HL-60 (cell line): ENCODE measurements around the gene NDC1.

ENCODE experiments used
- DNase-seq, 2 experiments: peaks; one replicate each; pipeline ENCODE4 v3.0.0-alpha.2; 2010 to 2020; ENCODE audit warnings: low read depth in 1 of 2, low spot score in 1 of 2
- H3K27ac ChIP-seq: fragments of 250-450 bp; sonication (Bioruptor Pico); replicated peaks from 2 replicates; pipeline ENCODE4 v1.5.1; 2020; ENCODE audit warnings: mild to moderate bottlenecking, moderate library complexity
- H3K27me3 ChIP-seq: fragments of 250-450 bp; sonication (Bioruptor Pico); 2 replicates; pipeline ENCODE4 v1.5.1; 2021; ENCODE audit warnings: mild to moderate bottlenecking, moderate library complexity; ENCODE audit not compliant: insufficient read depth, poor library complexity, severe bottlenecking
- H3K4me3 ChIP-seq: replicated peaks from 2 replicates; pipeline ENCODE4 v1.5.1; 2011; ENCODE audit warnings: mild to moderate bottlenecking, control low read depth, low read length; ENCODE audit not compliant: insufficient read depth
- GABPA ChIP-seq: IDR thresholded peaks from 2 replicates; pipeline ENCODE4 v1.6.1; 2012; ENCODE audit warnings: low read depth
- POLR2AphosphoS5 ChIP-seq: IDR thresholded peaks from 2 replicates; pipeline ENCODE4 v1.6.1; 2012; ENCODE audit warnings: low read depth
- SPI1 ChIP-seq: IDR thresholded peaks from 2 replicates; pipeline ENCODE4 v1.6.1; 2012; ENCODE audit warnings: low read depth, mild to moderate bottlenecking, borderline replicate concordance
- TF ChIP-seq, protein P1 (sequence below): IDR thresholded peaks from one replicate; pipeline ENCODE4 v1.5.1; 2011; ENCODE audit warnings: low read length, control low read depth, inconsistent platforms; ENCODE audit not compliant: insufficient read depth
- TF ChIP-seq, protein P2 (sequence below): IDR thresholded peaks from 2 replicates; pipeline ENCODE4 v1.6.1; 2012; ENCODE audit warnings: low read depth; ENCODE audit not compliant: insufficient replicate concordance

The NDC1 gene

DNA sequence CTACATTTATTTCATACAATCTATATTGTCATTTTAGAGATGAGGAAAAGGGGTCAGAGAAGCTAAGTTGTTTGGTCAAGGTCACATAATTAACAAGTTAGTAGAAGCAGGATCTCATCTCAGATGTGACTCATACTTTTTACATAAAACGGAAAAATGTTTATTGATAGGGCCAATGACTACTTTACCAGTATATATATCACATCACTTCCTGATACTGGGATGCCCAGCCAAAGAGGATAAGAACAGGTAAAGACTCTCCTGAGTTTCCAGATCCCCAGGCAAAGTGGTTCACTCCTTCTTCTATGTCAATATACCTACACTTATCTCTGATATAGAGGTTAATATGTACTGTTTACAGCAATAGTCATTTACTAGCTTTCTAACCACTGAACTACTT is 30.5 kb upstream of the NDC1 start:
- Histone ChIP-seq H3K27me3 (no peaks in the 10 kb centered on the region), H3K4me3 (no peak overlapping the region), H3K27ac (no peak overlapping the region)
- TF ChIP-seq, protein P1, sequence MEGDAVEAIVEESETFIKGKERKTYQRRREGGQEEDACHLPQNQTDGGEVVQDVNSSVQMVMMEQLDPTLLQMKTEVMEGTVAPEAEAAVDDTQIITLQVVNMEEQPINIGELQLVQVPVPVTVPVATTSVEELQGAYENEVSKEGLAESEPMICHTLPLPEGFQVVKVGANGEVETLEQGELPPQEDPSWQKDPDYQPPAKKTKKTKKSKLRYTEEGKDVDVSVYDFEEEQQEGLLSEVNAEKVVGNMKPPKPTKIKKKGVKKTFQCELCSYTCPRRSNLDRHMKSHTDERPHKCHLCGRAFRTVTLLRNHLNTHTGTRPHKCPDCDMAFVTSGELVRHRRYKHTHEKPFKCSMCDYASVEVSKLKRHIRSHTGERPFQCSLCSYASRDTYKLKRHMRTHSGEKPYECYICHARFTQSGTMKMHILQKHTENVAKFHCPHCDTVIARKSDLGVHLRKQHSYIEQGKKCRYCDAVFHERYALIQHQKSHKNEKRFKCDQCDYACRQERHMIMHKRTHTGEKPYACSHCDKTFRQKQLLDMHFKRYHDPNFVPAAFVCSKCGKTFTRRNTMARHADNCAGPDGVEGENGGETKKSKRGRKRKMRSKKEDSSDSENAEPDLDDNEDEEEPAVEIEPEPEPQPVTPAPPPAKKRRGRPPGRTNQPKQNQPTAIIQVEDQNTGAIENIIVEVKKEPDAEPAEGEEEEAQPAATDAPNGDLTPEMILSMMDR = no peak
- TF ChIP-seq POLR2AphosphoS5 (no peak), GABPA (no peak), SPI1 (no peak)
- TF ChIP-seq, protein P2, sequence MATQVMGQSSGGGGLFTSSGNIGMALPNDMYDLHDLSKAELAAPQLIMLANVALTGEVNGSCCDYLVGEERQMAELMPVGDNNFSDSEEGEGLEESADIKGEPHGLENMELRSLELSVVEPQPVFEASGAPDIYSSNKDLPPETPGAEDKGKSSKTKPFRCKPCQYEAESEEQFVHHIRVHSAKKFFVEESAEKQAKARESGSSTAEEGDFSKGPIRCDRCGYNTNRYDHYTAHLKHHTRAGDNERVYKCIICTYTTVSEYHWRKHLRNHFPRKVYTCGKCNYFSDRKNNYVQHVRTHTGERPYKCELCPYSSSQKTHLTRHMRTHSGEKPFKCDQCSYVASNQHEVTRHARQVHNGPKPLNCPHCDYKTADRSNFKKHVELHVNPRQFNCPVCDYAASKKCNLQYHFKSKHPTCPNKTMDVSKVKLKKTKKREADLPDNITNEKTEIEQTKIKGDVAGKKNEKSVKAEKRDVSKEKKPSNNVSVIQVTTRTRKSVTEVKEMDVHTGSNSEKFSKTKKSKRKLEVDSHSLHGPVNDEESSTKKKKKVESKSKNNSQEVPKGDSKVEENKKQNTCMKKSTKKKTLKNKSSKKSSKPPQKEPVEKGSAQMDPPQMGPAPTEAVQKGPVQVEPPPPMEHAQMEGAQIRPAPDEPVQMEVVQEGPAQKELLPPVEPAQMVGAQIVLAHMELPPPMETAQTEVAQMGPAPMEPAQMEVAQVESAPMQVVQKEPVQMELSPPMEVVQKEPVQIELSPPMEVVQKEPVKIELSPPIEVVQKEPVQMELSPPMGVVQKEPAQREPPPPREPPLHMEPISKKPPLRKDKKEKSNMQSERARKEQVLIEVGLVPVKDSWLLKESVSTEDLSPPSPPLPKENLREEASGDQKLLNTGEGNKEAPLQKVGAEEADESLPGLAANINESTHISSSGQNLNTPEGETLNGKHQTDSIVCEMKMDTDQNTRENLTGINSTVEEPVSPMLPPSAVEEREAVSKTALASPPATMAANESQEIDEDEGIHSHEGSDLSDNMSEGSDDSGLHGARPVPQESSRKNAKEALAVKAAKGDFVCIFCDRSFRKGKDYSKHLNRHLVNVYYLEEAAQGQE = no peak
- DNase-seq = no peak

DNA sequence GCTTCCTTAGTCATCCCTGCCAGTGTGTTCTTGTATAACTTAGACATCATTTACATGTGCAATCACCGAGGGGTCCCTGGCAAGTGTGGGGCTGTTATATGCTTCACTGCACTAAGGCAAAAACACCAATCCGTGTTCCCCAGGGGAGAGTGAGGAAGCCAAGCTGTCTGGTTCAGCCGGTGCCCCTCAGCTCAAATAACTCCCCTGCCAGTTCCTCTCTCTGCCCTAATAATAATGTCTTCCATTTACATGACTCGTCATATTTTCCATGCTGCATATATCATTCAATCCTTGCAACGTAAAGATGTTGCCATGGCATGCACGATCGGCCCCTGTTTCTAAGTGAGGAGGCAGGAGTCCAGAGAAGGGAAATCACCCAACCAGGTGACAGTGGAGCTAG is 24.4 kb upstream of the NDC1 start:
- TF ChIP-seq SPI1 (no peak), POLR2AphosphoS5 (no peak)
- no peaks in the 10 kb centered on the region for H3K27me3 ChIP-seq
- DNase-seq = no peak
- H3K27ac ChIP-seq = no peak overlapping the region
- no peak overlapping the region for H3K4me3 ChIP-seq

DNA sequence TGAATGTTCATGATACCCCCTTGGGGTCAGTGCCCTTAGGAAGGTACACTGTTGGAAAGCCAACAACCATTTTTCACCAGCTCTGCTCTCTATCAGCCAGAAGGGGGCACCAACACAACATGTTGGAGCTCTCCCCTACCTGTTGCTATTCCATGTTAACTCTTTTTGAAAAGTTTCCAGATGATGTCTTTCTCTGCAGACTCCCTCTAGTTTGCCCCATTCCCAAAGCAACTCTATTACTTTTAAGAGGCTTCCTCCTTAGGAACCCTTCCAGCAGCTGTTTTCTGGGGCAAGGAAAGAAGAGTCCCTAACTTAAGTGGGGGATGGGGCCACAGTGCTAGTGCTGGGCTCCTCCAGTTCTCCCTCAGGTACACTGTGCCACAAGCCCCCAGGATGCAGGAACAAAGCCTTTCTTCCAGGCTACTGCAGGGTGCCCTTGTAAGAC is 22.9 kb upstream of the NDC1 start:
- DNase-seq = peak; percentile 41 to 57
- H3K27me3 ChIP-seq = no peaks in the 10 kb centered on the region
- no peak overlapping the region for H3K27ac ChIP-seq
- TF ChIP-seq, protein P1 = peak; percentile 92
- TF ChIP-seq GABPA = no peak
- H3K4me3 ChIP-seq = no peak overlapping the region

DNA sequence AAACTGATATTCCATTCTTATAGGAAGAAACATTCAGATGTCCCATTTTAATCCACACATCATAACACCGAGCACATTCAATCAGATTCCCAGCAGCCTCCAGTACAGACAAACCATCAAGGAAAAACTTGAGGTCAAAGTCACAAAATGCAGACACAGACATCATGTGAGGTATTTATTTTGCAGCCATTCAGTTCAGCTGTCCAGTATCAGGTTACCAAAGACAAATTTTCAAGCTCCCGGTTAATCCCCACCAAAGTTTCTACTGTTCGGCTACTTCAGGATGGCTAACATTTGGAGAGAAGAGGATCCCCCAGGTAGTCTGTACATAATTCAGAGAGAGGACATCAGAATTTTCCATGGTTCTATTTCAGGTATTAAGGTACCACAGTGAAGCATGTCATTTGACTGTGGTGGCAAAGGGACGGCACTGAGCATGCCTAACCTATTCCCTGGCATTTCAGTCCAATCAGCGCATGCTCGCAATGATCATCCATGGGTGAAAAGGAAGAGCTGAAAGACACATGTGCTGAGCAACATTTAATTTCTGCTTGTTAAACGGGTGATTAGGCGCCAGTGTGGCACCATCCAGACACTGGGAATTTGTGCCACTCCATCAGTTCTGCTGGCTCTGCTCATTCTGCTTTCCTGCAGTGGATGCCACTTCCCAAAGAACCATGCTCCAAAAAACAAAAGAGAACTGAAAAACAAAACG is 13.6 kb upstream of the NDC1 start:
- H3K4me3 ChIP-seq = no peak overlapping the region
- H3K27ac ChIP-seq = no peak overlapping the region
- no peaks in the 10 kb centered on the region for H3K27me3 ChIP-seq
- TF ChIP-seq GABPA (no peak), POLR2AphosphoS5 (no peak), SPI1 (no peak)
- DNase-seq = no peak

DNA sequence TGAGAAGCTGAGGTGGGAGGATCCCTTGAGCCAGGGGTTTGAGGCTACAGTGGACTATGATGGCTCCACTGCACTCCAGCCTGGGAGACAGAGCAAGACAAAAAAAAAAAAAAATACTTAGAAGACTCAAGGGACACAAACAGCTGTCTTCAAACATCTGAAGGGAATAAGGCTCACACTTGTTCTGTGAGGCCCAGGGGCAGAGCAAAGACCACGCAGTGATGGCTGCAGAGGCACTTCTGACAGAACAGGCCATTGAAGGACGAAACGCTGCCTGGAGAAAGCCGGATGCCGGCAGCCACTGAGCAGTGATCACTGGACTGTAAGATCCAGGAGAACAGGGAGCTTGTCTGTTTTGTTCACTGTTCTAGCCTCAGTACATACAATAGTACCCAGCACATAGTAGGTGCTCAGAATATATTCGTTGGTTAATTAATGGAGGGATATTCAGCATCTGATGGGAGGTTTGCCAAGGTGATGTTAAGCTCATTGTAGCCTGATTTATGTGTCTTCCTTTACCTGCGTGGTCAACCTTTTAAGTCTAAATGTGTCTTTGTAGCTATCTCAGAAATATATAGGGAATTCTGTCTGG is 12.1 kb upstream of the NDC1 start:
- no peak for DNase-seq
- TF ChIP-seq GABPA = no peak
- TF ChIP-seq, protein P2 = no peak
- TF ChIP-seq, protein P1 = no peak
- TF ChIP-seq POLR2AphosphoS5 = no peak
- TF ChIP-seq SPI1 = no peak
- Histone ChIP-seq H3K27me3 (no peaks in the 10 kb centered on the region), H3K27ac (no peak overlapping the region), H3K4me3 (no peak overlapping the region)
